ENCODE data around the gene IGF2. TPM values are rescaled to one million over a fixed set of nuclear protein-coding genes. Genes with fewer than 3 reads are reported as not detected.

Gene IGF2
- polyA plus RNA-seq, 1 donor (not counting 4 experiments of a cell fraction or from before 2014, with no cell fraction given), result not detected

DNA sequence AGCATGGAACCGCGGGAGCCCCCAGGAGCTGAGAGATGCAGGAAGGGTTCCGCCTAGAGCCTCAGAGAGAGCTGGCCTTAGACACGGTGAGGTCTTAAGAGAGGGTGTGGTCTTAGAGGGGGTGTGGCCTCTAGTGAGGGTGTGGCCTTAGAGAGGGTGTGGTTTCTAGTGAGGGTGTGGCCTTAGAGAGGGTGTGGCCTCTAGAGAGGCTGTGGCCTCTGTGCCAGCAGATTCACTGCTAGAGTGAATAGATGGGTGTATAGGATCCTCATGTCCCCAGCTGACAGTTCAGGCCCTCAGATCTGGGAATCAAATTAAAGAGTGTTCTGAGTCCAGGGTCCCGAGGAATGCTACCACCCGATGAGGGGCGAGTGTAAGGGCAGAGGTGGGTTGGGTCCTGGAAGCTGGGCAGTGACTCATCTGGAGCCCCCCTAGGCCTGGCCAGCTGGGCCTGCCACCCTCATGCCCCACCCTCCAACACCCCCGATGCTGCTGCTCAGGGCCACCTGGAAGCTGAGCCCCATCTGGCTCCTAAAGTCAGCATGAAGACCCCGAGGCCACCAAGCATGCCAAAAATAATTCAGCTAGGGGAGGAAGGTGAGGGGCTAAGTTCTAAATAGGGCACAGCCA is 49.5 kb downstream of the IGF2 start:
- no peaks in the 10 kb centered on the region for H3K79me2 ChIP-seq (ENCODE audit: control insufficient read depth, insufficient read depth, low read length)
- no peak overlapping the region for H3K4me2 ChIP-seq (ENCODE audit: control insufficient read depth, extremely low read depth, insufficient read depth, low read depth, low read length)
- TF ChIP-seq, protein P1, sequence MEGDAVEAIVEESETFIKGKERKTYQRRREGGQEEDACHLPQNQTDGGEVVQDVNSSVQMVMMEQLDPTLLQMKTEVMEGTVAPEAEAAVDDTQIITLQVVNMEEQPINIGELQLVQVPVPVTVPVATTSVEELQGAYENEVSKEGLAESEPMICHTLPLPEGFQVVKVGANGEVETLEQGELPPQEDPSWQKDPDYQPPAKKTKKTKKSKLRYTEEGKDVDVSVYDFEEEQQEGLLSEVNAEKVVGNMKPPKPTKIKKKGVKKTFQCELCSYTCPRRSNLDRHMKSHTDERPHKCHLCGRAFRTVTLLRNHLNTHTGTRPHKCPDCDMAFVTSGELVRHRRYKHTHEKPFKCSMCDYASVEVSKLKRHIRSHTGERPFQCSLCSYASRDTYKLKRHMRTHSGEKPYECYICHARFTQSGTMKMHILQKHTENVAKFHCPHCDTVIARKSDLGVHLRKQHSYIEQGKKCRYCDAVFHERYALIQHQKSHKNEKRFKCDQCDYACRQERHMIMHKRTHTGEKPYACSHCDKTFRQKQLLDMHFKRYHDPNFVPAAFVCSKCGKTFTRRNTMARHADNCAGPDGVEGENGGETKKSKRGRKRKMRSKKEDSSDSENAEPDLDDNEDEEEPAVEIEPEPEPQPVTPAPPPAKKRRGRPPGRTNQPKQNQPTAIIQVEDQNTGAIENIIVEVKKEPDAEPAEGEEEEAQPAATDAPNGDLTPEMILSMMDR (optimal IDR thresholded peaks at IDR 0.05 in 1 of 3, IDR thresholded peaks at IDR 0.05 in 1 of 3, conservative IDR thresholded peaks at IDR 0.05 in 1 of 3; ENCODE audit: extremely low read depth in 1 of 3, insufficient read depth in 2 of 3, low read length in 3 of 3), result no peak
- TF ChIP-seq EZH2 (IDR thresholded peaks at IDR 0.05; ENCODE audit: low read length), result no peak
- no peak for DNase-seq (ENCODE audit: low read depth, low spot score)
- peaks cover 16% of the 10 kb centered on the region for H3K4me1 ChIP-seq (ENCODE audit: control insufficient read depth, extremely low read depth, insufficient read depth, low read length)
- no peak overlapping the region for H3K4me3 ChIP-seq (ENCODE audit: control insufficient read depth in 2 of 3, extremely low read depth in 1 of 3, insufficient read depth in 2 of 3, low read depth in 1 of 3, low read length in 3 of 3)
- H3K36me3 ChIP-seq (ENCODE audit: control insufficient read depth in 2 of 2, extremely low read depth in 1 of 2, insufficient read depth in 2 of 2, low read length in 2 of 2), result no peaks in the 10 kb centered on the region
- no peak overlapping the region for H3K9ac ChIP-seq (ENCODE audit: control insufficient read depth, extremely low read depth, insufficient read depth, low read length)
- dilution Hi-C loops (cut with MboI; ENCODE audit: extremely low pct_ligation_motif_present, low sequenced_read_pairs), result no loop called here
- peaks cover 5% of the 10 kb centered on the region for H3K9me3 ChIP-seq (ENCODE audit: control insufficient read depth, low read depth, low read length)
- peaks cover 3% of the 10 kb centered on the region for H4K20me1 ChIP-seq (ENCODE audit: control insufficient read depth, extremely low read depth, insufficient read depth, low read length)
- peak; percentile 49 for FAIRE-seq
- H2AFZ ChIP-seq (ENCODE audit: control insufficient read depth, low read length), result no peak overlapping the region
- no peak overlapping the region for H3K27ac ChIP-seq (ENCODE audit: control insufficient read depth, insufficient read depth, low read length)
- peaks cover 39% of the 10 kb centered on the region for H3K27me3 ChIP-seq (ENCODE audit: control insufficient read depth, extremely low read depth, insufficient read depth, low read length)
- no peaks in the 10 kb centered on the region for H3K9me1 ChIP-seq (ENCODE audit: control insufficient read depth, extremely low read depth, insufficient read depth, low read length)

DNA sequence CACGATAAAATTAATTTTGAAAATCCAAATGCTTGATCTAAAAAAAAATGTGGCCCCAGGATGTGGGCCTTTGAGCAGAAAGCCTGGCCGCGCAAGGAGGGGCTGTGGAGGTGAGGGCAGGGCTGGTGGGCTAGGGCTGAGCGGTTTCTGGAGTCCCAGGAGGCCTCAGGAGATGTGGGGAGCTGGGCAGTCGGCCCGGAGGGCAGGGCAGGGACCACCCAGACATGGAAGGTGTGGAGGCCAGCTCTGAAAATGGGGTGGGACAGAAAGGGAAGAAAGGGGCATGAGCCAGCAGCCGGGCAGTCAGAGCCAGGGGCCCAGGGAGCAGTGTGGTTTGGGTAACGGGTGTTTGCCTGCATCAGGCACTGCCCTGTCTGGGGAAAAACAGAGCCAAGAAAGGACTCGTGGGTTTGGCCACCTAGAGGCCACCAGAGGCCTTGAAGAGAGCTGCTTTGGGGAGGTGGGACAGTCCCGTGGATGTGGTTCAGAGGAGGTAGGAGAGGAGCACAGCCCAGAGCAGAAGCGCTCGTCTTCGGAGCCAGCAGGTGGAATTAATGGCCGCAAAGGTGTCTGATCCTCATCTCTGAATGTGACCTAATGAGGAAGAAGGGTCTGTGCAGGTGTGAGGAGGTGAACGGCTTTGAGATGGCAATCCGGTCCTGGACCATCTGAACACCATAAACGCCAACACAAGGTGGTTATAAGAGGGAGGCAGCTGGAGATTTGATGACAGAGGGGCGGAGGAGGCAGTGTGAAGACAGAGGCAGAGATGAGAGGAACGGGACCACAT is 50.2 kb downstream of the IGF2 start:
- no peak overlapping the region for H3K4me2 ChIP-seq (ENCODE audit: control insufficient read depth, extremely low read depth, insufficient read depth, low read depth, low read length)
- H3K36me3 ChIP-seq (ENCODE audit: control insufficient read depth in 2 of 2, extremely low read depth in 1 of 2, insufficient read depth in 2 of 2, low read length in 2 of 2), result no peaks in the 10 kb centered on the region
- FAIRE-seq, result no peak
- H3K9ac ChIP-seq (ENCODE audit: control insufficient read depth, extremely low read depth, insufficient read depth, low read length), result no peak overlapping the region
- H3K9me3 ChIP-seq (ENCODE audit: control insufficient read depth, low read depth, low read length), result peaks cover 9% of the 10 kb centered on the region
- TF ChIP-seq EZH2 (IDR thresholded peaks at IDR 0.05; ENCODE audit: low read length), result no peak
- TF ChIP-seq, protein P1 (optimal IDR thresholded peaks at IDR 0.05 in 1 of 3, IDR thresholded peaks at IDR 0.05 in 1 of 3, conservative IDR thresholded peaks at IDR 0.05 in 1 of 3; ENCODE audit: extremely low read depth in 1 of 3, insufficient read depth in 2 of 3, low read length in 3 of 3), result peak in 2 of 3 experiments; percentile 1 to 23
- no peaks in the 10 kb centered on the region for H3K79me2 ChIP-seq (ENCODE audit: control insufficient read depth, insufficient read depth, low read length)
- H3K4me3 ChIP-seq (ENCODE audit: control insufficient read depth in 2 of 3, extremely low read depth in 1 of 3, insufficient read depth in 2 of 3, low read depth in 1 of 3, low read length in 3 of 3), result no peak overlapping the region
- no peak overlapping the region for H2AFZ ChIP-seq (ENCODE audit: control insufficient read depth, low read length)
- peaks cover 32% of the 10 kb centered on the region for H3K27me3 ChIP-seq (ENCODE audit: control insufficient read depth, extremely low read depth, insufficient read depth, low read length)
- no peak overlapping the region for H3K27ac ChIP-seq (ENCODE audit: control insufficient read depth, insufficient read depth, low read length)
- H3K4me1 ChIP-seq (ENCODE audit: control insufficient read depth, extremely low read depth, insufficient read depth, low read length), result peaks cover 12% of the 10 kb centered on the region
- dilution Hi-C loops (cut with MboI; ENCODE audit: extremely low pct_ligation_motif_present, low sequenced_read_pairs), result no loop called here
- H4K20me1 ChIP-seq (ENCODE audit: control insufficient read depth, extremely low read depth, insufficient read depth, low read length), result peaks cover 3% of the 10 kb centered on the region
- DNase-seq (ENCODE audit: low read depth, low spot score), result no peak
- no peaks in the 10 kb centered on the region for H3K9me1 ChIP-seq (ENCODE audit: control insufficient read depth, extremely low read depth, insufficient read depth, low read length)
